ENCODE data around the gene CLPTM1L.
"Not testable (repeated sequence)": the region's sequence is repeated elsewhere in the genome, so short reads cannot be mapped to it uniquely, and the experiment has no call there.

The CLPTM1L gene

DNA sequence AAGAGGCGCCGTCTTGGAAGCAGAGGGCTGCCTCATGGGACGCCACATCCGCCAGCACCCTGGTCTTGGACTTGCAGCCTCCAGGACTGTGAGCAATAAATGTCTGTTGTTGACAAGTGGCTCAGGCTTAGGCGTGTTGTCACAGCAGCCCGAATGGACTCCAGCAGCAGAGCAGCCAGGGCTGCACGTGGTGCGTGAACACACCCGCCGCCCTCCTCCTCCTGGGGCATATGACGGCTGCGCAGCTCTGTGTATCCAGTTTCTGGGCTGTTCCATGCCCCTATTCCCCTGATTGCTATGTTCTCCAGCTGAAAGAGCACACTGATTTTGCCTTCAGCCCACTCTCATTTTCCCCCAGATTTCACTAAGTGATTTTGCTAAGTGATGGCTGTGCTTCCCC is 36.0 kb upstream of the CLPTM1L start:
- Histone ChIP-seq H3K27me3 (ENCODE audit: control insufficient read depth, insufficient read depth, low read length) (no peaks in the 10 kb centered on the region), H3K4me1 (ENCODE audit: control insufficient read depth, insufficient read depth, low read length) (no peaks in the 10 kb centered on the region), H3K27ac (ENCODE audit: low read length) (no peak overlapping the region), H3K4me3 (ENCODE audit: low read length) (no peak overlapping the region), H3K9me3 (ENCODE audit: control insufficient read depth, insufficient read depth, low read length) (no peaks in the 10 kb centered on the region), H3K36me3 (ENCODE audit: control insufficient read depth, insufficient read depth, low read length) (no peaks in the 10 kb centered on the region)
- WGBS (ENCODE audit: insufficient coverage, insufficient read length): no CpG with 5 or more reads among the region's 12 CpGs
- no peak for DNase-seq (ENCODE audit: low read depth, low spot score)

DNA sequence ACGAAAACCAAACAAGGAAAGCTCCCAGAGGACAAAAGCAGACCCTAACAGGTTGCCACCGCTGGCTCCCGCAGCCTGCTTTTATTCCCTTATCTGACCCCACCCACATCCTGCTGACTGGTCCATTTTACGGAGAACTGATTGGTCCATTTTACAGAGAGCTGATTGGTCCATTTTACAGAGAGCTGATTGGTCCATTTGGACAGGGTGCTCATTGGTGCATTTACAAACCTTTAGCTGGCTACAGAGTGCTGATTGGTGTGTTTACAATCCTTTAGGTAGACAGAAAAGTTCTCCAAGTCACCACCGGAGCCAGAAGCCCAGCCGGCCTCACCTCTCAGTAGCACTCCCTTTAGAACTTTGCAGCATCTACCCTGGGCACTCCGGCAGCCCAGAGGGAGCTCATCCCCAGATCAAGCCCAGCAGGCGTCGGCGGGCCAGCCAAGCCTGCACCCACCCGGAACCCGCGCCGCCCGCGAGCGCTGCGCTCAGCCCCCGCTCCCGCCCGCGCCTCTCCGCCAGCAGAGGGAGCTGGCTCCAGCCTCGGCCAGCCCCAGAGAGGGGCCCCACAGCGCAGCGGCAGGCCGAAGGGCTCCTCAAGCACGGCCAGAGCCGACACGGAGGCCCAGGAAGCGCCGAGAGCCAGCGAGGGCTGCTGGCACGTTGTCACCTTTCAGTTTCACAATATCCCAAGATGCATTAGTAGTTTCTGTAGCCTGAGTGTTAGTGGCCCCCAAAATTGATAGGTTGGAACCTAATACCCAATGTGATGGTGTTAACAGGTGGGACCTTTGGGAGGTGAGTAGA is 35.3 kb upstream of the CLPTM1L start:
- WGBS (ENCODE audit: insufficient coverage, insufficient read length): no CpG with 5 or more reads among the region's 34 CpGs
- Histone ChIP-seq H3K4me3 (ENCODE audit: low read length) (no peak overlapping the region), H3K27me3 (ENCODE audit: control insufficient read depth, insufficient read depth, low read length) (no peaks in the 10 kb centered on the region), H3K9me3 (ENCODE audit: control insufficient read depth, insufficient read depth, low read length) (no peaks in the 10 kb centered on the region), H3K36me3 (ENCODE audit: control insufficient read depth, insufficient read depth, low read length) (no peaks in the 10 kb centered on the region), H3K27ac (ENCODE audit: low read length) (no peak overlapping the region), H3K4me1 (ENCODE audit: control insufficient read depth, insufficient read depth, low read length) (no peaks in the 10 kb centered on the region)
- no peak for DNase-seq (ENCODE audit: low read depth, low spot score)

DNA sequence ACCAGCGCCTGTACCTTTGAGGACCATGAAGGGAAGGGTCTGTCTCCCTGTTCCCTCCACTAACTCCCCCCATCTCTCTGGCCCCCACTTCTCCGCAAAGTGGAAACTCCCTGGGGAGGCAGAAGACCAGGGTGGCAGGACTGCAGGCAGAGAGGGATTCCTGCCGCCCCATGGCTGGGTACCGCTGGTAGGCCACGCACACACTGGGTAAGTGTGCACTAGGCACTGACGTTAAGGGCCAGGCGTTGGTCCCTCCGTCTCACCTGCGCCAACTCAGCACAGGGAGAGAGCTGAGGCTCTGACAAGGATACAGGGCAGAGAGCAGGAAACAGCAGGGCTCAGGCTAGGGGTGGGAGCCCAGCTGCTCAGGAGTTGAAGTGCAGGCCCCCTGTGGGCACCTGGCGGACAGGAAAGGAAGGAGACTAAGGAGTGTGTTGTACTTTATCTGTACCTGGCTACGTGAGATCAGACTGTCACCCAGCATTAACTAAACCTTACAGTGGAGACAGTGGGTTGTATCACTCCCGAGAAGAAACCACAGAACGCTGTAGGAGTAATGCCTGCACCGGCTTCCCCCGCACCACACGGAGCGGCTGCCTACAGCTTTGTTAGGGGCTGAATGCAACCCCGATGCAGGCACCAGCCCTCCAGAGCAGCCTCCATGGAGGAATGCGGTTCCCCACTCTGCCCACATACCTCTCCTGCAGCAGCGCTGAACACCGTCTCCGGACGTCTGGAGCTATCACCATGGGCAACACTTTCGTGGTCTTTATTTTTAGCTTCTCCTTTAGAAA is 34.2 kb upstream of the CLPTM1L start:
- DNase-seq (ENCODE audit: low read depth, low spot score): no peak
- no peak overlapping the region for H3K27ac ChIP-seq (ENCODE audit: low read length)
- no peaks in the 10 kb centered on the region for H3K36me3 ChIP-seq (ENCODE audit: control insufficient read depth, insufficient read depth, low read length)
- WGBS (ENCODE audit: insufficient coverage, insufficient read length): no CpG with 5 or more reads among the region's 24 CpGs
- no peaks in the 10 kb centered on the region for H3K9me3 ChIP-seq (ENCODE audit: control insufficient read depth, insufficient read depth, low read length)
- H3K27me3 ChIP-seq (ENCODE audit: control insufficient read depth, insufficient read depth, low read length): no peaks in the 10 kb centered on the region
- H3K4me3 ChIP-seq (ENCODE audit: low read length): no peak overlapping the region
- no peaks in the 10 kb centered on the region for H3K4me1 ChIP-seq (ENCODE audit: control insufficient read depth, insufficient read depth, low read length)

DNA sequence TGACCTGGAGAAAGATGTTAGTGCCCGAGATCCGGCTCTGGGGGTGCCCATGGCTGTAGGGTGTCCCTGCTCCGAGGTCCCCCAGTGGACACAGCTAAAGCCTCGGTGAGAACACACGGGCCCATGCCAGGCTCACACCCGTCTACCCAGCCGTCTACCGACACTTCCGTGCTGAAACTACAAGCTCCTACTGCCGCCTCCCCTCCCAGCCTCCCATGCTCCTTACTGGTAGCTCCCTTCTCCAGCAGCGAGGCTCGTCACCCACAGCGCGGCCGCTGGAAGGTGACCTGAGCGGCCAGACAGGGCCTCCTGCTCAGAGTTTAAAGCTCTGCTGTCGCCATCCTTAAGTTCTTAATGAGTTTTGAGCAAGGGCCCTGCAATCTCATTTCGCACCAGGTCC is 33.2 kb upstream of the CLPTM1L start:
- no CpG with 5 or more reads among the region's 18 CpGs for WGBS (ENCODE audit: insufficient coverage, insufficient read length)

DNA sequence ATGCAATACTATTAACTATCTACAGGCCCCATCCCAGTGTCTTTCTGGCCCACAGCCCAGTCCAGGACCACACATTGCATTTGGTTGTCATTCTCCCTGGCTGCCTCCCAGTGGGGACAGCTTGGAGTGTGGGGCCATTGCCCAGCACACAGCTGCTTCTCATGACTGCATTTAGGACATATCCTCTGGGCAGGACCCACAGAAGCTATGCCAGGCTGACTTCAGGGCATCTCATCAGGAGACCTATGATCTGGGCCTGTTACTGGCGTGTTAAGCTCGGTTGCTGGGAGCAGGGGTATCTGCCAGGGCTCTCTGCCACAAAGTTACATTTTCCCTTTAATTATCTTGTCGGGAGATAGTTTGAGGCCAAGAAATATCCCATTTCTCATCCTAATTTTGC is 32.1 kb upstream of the CLPTM1L start:
- Histone ChIP-seq H3K4me1 (ENCODE audit: control insufficient read depth, insufficient read depth, low read length) (no peaks in the 10 kb centered on the region), H3K27ac (ENCODE audit: low read length) (no peak overlapping the region), H3K27me3 (ENCODE audit: control insufficient read depth, insufficient read depth, low read length) (no peaks in the 10 kb centered on the region), H3K9me3 (ENCODE audit: control insufficient read depth, insufficient read depth, low read length) (no peaks in the 10 kb centered on the region), H3K4me3 (ENCODE audit: low read length) (no peak overlapping the region), H3K36me3 (ENCODE audit: control insufficient read depth, insufficient read depth, low read length) (no peaks in the 10 kb centered on the region)
- no peak for DNase-seq (ENCODE audit: low read depth, low spot score)
- WGBS (ENCODE audit: insufficient coverage, insufficient read length): no CpG with 5 or more reads among the region's 3 CpGs

More for the DNA sequence above, 33.2 kb upstream of the CLPTM1L start:
- no peak for DNase-seq (ENCODE audit: low read depth, low spot score)
- Histone ChIP-seq H3K4me1 (ENCODE audit: control insufficient read depth, insufficient read depth, low read length) (no peaks in the 10 kb centered on the region), H3K9me3 (ENCODE audit: control insufficient read depth, insufficient read depth, low read length) (no peaks in the 10 kb centered on the region), H3K36me3 (ENCODE audit: control insufficient read depth, insufficient read depth, low read length) (no peaks in the 10 kb centered on the region), H3K4me3 (ENCODE audit: low read length) (no peak overlapping the region), H3K27me3 (ENCODE audit: control insufficient read depth, insufficient read depth, low read length) (no peaks in the 10 kb centered on the region), H3K27ac (ENCODE audit: low read length) (no peak overlapping the region)

DNA sequence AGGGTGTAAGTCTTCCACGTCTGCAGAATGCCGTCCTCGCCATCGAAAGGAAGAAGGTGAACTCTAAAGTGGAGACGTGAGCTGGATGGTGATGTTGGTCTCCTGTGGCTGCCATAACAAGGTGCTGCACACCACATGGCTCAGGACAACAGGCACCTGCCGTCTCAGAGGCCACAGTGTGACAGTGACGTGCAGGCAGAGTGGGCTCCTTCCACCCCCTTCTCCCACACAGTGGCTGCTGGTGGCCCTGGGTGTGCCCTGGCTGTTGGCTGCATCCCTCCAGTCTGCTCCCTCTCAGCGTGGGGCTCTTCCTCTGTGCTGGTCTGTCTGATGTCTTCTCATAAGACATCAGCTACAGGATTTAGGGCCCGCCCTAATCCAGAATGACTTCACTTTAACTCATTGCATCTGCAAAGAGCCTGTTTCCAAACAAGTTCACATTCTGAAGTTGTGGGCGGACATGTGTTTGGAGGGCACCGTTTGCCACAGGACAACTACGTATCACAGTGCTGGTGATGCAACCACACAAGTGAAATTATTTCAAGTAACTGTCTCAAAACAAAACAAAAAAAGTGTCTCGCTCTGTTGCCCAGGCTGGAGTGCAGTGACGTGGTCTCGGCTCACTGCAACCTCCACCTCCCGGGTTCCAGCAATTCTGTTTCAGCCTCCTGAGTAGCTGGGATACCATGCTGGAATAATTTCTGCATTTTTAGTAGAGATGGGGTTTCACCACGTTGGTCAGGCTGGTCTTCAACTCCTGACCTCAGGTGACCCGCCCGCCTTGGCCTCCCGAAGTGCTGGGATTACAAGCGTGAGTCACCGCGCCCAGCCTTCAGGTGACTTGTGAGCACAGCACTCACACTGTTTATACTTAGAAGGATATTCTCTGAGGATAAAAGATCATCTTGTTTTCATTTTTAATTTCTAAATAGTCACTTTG is 31.2 kb upstream of the CLPTM1L start:
- Histone ChIP-seq H3K4me1 (ENCODE audit: control insufficient read depth, insufficient read depth, low read length) (no peaks in the 10 kb centered on the region), H3K4me3 (ENCODE audit: low read length) (no peak overlapping the region), H3K27ac (ENCODE audit: low read length) (no peak overlapping the region), H3K27me3 (ENCODE audit: control insufficient read depth, insufficient read depth, low read length) (no peaks in the 10 kb centered on the region), H3K36me3 (ENCODE audit: control insufficient read depth, insufficient read depth, low read length) (no peaks in the 10 kb centered on the region), H3K9me3 (ENCODE audit: control insufficient read depth, insufficient read depth, low read length) (no peaks in the 10 kb centered on the region)
- DNase-seq (ENCODE audit: low read depth, low spot score): no peak
- no CpG with 5 or more reads among the region's 23 CpGs for WGBS (ENCODE audit: insufficient coverage, insufficient read length)

DNA sequence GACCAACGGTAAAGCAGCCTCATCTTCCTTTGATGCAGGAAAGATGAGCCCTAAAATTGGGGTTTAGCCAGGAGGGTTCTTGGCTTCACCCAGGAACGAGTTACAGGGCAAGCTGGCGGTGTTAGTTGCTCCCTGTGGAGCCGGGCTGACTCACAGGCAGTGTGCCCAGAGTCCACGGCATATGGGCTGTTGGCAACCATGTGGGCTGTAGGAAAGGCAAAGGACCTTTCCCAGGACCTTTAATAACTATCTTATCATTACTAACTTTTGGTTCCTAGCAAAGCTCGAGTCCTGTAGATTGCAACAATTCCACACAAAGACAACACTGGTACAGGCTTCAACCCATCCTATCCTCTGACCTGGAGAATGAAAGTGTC is 29.8 kb upstream of the CLPTM1L start:
- no peak for DNase-seq (ENCODE audit: low read depth, low spot score)
- H3K27me3 ChIP-seq (ENCODE audit: control insufficient read depth, insufficient read depth, low read length): no peaks in the 10 kb centered on the region
- no peaks in the 10 kb centered on the region for H3K36me3 ChIP-seq (ENCODE audit: control insufficient read depth, insufficient read depth, low read length)
- no peaks in the 10 kb centered on the region for H3K4me1 ChIP-seq (ENCODE audit: control insufficient read depth, insufficient read depth, low read length)
- H3K27ac ChIP-seq (ENCODE audit: low read length): no peak overlapping the region
- H3K4me3 ChIP-seq (ENCODE audit: low read length): no peak overlapping the region
- no CpG with 5 or more reads among the region's 6 CpGs for WGBS (ENCODE audit: insufficient coverage, insufficient read length)
- no peaks in the 10 kb centered on the region for H3K9me3 ChIP-seq (ENCODE audit: control insufficient read depth, insufficient read depth, low read length)

DNA sequence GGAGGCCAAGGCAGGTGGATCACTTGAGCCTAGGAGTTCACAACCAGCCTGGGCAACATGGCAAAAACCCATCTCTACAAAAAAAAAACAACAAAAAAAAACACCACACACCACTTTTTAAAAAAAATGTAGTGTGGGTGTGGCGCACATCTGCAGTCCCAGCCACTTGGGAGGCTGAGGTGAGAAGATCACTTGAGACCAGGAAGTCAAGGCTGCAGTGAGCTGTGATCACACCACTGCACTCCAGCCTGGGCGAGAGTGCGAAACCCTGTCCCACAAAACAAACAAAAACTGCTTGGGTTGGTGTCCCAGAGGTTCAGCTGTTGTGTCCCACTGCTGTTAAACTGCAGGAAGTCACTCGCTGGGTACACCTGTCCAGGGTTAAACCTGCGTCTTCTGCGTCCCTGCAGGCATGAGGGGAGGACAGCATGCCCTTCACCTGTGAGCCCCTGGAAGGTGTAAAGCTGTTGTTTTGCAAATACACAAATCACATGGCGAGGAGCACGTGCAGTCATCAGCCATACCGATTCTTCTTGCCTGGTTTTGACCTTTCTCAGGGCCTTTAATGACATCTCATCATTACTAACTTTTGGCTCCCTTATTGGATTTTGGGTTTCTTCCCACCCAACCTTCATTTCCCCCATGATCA is 29.3 kb upstream of the CLPTM1L start:
- no peaks in the 10 kb centered on the region for H3K36me3 ChIP-seq (ENCODE audit: control insufficient read depth, insufficient read depth, low read length)
- no peak overlapping the region for H3K4me3 ChIP-seq (ENCODE audit: low read length)
- no CpG with 5 or more reads among the region's 9 CpGs for WGBS (ENCODE audit: insufficient coverage, insufficient read length)
- no peak for DNase-seq (ENCODE audit: low read depth, low spot score)
- no peaks in the 10 kb centered on the region for H3K27me3 ChIP-seq (ENCODE audit: control insufficient read depth, insufficient read depth, low read length)
- H3K9me3 ChIP-seq (ENCODE audit: control insufficient read depth, insufficient read depth, low read length): no peaks in the 10 kb centered on the region
- H3K4me1 ChIP-seq (ENCODE audit: control insufficient read depth, insufficient read depth, low read length): no peaks in the 10 kb centered on the region
- H3K27ac ChIP-seq (ENCODE audit: low read length): no peak overlapping the region

DNA sequence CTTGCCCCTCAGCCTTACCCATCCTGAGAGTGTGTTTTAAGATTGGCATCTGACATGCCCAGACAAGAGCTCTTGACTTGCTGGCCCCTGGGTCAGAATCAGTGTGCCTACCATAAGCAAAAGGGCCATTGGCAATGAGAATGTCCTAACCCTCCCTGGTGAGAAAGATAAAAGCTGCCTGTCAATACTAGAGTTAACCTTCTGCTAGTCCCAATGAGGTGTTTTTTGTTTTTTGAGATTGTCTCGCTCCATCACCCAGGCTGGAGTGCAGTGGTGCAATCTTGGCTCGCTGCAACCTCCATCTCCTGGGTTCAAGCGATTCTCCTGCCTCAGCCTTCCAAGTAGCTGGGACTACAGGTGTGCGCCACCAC is 27.1 kb upstream of the CLPTM1L start:
- H3K36me3 ChIP-seq (ENCODE audit: control insufficient read depth, insufficient read depth, low read length); H3K9me3 ChIP-seq (ENCODE audit: control insufficient read depth, insufficient read depth, low read length); H3K4me3 ChIP-seq (ENCODE audit: low read length); DNase-seq (ENCODE audit: low read depth, low spot score); H3K4me1 ChIP-seq (ENCODE audit: control insufficient read depth, insufficient read depth, low read length); H3K27me3 ChIP-seq (ENCODE audit: control insufficient read depth, insufficient read depth, low read length); H3K27ac ChIP-seq (ENCODE audit: low read length): not testable (repeated sequence)
- no CpG with 5 or more reads among the region's 4 CpGs for WGBS (ENCODE audit: insufficient coverage, insufficient read length)
